ENCODE data around the gene RAB11FIP2. TPM values are rescaled to one million over a fixed set of nuclear protein-coding genes. Genes with fewer than 3 reads are reported as not detected.

RAB11FIP2 gene
- total RNA-seq, 8 experiments from 2014 or later: 13.3 to 44.1 (median 27.3) TPM

- Histone ChIP-seq H3K4me3 (no peak overlapping the region), H3K27ac (no peak overlapping the region), H3K4me1 (replicated peaks in 1 of 2) (peaks cover 0 to 7% of the 10 kb centered on the region in 2 donors)
- 31 to 94% (median 70%) methylated on average over 1 to 2 of the region's 2 CpGs; no CpG with 5 or more reads in 1 of the 10 experiments for WGBS, 10 experiments
- ATAC-seq (replicated peaks in 6 of 8): no peak
- in situ Hi-C loops (cut with MboI; ENCODE audit: low pct_unique_long_range_greater_than_20kb in 2 of 9, low sequenced_read_pairs in 9 of 9, unreplicated experiment in 9 of 9): no loop called here
Observed at GRCh38 chr10:117965984-117966383, 80.8 kb downstream of the RAB11FIP2 start.

- in situ Hi-C loops (cut with MboI; ENCODE audit: low pct_unique_long_range_greater_than_20kb in 2 of 9, low sequenced_read_pairs in 9 of 9, unreplicated experiment in 9 of 9): no loop called here
- 80 to 100% (median 100%) methylated on average over 1 to 4 of the region's 4 CpGs; no CpG with 5 or more reads in 3 of the 10 experiments for WGBS, 10 experiments
- H3K27ac ChIP-seq: no peak overlapping the region
- H3K4me3 ChIP-seq: no peak overlapping the region
- peaks cover 0 to 7% of the 10 kb centered on the region in 2 donors for H3K4me1 ChIP-seq (replicated peaks in 1 of 2)
- ATAC-seq (replicated peaks in 6 of 8): no peak
Observed at GRCh38 chr10:117964536-117964935, 82.2 kb downstream of the RAB11FIP2 start.

- H3K27ac ChIP-seq: no peak overlapping the region
- no peak overlapping the region for H3K4me3 ChIP-seq
- in situ Hi-C loops (cut with MboI; ENCODE audit: low pct_unique_long_range_greater_than_20kb in 2 of 9, low sequenced_read_pairs in 9 of 9, unreplicated experiment in 9 of 9): no loop called here
- 67 to 100% (median 86%) methylated on average over 1 to 4 of the region's 4 CpGs for WGBS, 10 experiments
- ATAC-seq (replicated peaks in 6 of 8): no peak
- no peaks in the 10 kb centered on the region for H3K4me1 ChIP-seq (replicated peaks in 1 of 2)
Observed at GRCh38 chr10:117960345-117960935, 86.3 kb downstream of the RAB11FIP2 start.

GRCh38 chr10:117956972-117957371 lies 89.8 kb downstream of the RAB11FIP2 start:
- no peak for ATAC-seq (replicated peaks in 6 of 8)
- Histone ChIP-seq H3K4me1 (replicated peaks in 1 of 2) (no peaks in the 10 kb centered on the region), H3K27ac (no peak overlapping the region), H3K4me3 (no peak overlapping the region)
- in situ Hi-C loops (cut with MboI; ENCODE audit: low pct_unique_long_range_greater_than_20kb in 2 of 9, low sequenced_read_pairs in 9 of 9, unreplicated experiment in 9 of 9): no loop called here
- WGBS, 10 experiments: 0 to 100% (median 95%) methylated on average over 1 to 2 of the region's 2 CpGs; no CpG with 5 or more reads in 2 of the 10 experiments

- 38 to 100% (median 83%) methylated on average over 1 of the region's 1 CpG; no CpG with 5 or more reads in 7 of the 10 experiments for WGBS, 10 experiments
- H3K4me3 ChIP-seq: no peak overlapping the region
- H3K27ac ChIP-seq: no peak overlapping the region
- ATAC-seq (replicated peaks in 6 of 8): no peak
- no peaks in the 10 kb centered on the region for H3K4me1 ChIP-seq (replicated peaks in 1 of 2)
- in situ Hi-C loops (cut with MboI; ENCODE audit: low pct_unique_long_range_greater_than_20kb in 2 of 9, low sequenced_read_pairs in 9 of 9, unreplicated experiment in 9 of 9): no loop called here
Observed at GRCh38 chr10:117955176-117955575, 91.6 kb downstream of the RAB11FIP2 start.
